G401.6 (cell line): ENCODE measurements around the gene GPRIN2.
"Not testable (repeated sequence)": the region's sequence is repeated elsewhere in the genome, so short reads cannot be mapped to it uniquely, and the experiment has no call there.

ENCODE experiments used
- FAIRE-seq: peaks from 2 replicates; lab custom pipeline; 2012; peaks lifted over from hg19 to GRCh38; lab: Jason Lieb, UNC

The GPRIN2 gene

DNA sequence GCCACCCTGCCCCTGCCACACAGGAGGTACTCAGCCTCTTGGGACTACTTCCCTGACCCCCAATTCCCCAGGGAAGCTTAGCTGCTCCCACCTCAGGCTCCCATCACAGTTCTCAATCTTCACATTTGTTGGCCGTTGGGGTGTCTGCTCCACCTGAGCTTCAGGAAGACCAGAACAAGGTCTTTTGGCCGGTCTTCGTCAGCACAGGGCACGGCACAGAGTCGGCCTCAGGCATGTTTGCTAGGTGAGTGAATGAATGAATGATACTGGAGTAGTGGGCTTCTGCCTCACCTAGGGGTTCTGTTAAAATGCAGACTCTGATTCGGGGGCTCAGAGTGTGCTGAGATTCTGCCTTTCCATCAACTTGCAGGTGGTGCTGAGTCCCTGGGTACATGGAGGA lies 20.3 kb downstream of the GPRIN2 start:
- no peak for FAIRE-seq

DNA sequence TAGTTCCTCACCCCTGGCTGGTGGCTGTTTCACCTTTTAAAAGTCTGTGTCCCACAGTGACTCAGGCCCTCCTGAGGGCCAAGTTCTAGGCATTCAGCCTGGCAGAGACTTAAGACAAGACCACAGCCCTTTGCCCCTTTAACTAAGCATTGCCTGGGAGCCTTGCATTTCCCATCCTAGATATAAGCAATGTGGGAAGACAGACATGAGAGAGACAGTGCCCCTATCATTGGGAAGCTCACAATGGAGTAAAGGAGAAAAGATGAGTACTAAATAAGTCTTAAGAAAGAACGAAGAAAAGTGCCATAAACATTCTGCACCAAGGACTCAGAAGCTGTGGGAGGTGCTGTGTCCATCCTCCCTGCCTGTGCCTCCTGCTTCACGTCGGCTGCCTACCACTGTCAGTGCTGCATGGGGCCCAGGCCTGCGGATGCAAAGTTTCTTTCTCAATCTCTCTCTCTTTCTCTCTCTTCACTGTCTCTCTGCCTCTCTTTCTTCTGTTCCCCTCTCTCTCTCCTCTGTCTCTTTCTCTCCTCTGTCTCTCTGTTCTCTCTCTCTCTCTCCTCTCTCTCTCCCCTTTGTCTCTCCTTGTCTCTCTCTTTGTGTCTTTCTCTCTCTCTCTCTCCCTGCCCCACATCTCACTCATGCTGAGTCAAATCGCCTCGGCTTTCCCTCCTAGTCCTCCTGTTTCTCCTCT lies 21.5 kb downstream of the GPRIN2 start:
- no peak for FAIRE-seq

DNA sequence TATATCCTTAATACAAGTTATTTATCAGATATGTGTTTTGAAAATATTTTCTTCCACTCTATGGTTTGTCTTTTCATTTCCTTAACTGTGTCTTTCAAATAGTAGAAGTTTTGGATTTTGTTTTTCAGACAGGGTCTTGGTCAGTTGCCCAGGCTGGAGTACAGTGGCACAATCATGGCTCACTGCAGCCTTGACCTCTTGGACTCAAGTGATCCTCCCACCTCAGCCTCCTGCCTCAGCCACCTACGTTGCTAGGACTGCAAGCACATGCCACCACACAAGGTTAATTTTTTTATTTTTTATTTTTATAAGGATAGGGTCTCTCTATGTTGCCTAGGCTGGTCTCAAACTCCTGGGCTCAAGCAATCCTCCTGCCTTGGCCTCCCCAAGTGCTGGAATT lies 24.2 kb downstream of the GPRIN2 start:
- not testable (repeated sequence) for FAIRE-seq

DNA sequence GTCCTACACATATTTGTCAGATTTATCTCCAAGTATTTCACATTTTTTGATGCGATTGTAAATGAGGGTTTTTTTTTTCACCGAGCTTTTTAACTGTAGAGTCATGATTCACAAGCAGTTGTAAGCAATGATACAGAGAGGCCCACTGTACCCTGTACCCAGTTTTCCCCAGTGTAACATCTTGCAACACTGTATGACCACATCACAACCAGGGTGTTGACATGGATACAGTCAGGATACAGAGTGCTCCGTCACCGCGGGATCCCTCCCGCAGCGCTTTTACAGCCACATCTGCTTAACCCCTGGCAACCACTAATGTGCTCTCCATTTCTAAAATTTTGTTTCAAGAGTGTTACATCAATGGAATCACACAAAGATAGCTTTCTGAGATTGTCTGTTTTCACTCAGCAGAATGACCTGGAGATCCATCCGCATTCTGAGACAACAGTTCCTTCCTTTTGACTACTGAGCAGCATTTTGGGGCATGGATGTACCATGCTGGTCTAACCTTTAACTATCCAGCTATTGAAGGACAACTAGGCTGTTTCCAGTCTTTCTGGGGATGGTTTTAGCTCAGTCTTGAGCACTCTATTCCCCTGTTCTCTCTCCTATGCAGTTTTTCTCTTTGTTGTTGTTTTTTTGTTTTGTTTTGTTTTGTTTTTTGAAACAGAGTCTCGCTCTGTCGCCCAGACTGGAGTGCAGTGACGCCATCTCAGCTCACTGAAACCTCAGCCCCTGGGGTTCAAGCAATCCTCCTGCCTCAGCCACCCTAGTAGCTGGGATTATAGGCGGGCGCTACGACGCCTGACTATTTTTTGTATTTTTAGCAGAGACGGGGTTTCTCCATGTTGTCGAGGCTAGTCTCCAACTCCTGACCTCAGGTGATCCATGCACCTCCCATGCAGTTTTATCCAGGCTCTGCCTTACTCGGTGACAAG lies 25.9 kb downstream of the GPRIN2 start:
- no peak for FAIRE-seq

DNA sequence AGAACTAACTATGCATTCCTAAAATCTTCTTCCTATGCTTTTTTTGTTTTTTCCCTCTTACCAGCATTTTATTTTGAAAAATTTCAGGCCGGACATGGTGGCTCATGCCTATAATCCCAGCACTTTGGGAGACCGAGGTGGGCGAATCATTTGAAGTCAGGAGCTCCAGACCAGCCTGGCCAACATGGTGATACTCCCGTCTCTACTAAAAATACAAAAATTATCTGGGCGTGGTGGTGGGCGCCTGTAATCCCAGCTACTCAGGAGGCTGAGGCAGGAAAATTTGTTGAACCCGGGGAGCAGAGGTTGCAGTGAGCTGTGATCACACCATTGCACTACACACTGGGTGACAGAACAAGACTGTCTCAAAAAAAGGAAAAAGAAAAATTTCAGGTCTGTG lies 26.7 kb downstream of the GPRIN2 start:
- not testable (repeated sequence) for FAIRE-seq

DNA sequence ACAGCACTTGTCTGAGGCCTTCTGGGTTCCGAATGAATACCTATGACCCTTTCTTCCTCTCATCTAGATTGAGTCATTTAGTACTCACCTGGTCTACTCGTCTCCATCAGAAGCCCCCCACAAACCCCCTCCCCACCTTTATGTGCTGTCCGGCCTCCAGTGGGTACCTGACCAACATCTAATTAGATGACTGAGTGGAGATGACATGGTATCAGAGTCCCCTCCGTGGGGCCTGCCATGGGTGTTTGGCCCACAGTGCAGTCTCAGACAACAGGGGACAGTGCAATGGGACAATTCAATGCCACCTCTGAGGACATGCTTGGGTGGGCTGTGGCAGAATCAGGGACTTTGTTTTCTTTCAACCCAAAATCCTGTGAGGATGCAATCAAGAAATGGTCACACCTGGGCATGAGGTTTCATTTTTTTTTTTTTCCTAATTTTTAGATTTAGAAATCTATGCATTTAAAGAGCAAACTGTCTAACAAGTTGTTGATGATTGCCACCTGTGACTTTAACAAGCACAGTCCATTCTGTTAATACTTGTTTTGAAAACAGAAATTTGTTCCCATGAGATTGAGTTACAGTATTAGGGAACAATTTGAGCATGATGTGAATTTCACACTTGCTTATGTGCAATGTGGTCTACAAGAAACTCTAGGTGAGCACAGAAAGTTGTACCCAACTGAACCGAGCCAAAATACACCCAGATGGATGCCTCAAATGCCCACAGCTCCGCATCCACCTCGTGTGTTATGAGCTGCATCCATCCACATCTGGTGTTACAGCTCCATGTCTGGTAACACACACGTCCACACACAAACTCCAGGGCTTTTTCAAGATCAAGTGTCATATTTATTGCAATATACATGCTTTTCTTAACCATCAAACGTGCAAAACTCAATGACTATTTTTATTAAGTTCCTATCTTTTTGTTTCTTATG lies 27.5 kb downstream of the GPRIN2 start:
- no peak for FAIRE-seq

DNA sequence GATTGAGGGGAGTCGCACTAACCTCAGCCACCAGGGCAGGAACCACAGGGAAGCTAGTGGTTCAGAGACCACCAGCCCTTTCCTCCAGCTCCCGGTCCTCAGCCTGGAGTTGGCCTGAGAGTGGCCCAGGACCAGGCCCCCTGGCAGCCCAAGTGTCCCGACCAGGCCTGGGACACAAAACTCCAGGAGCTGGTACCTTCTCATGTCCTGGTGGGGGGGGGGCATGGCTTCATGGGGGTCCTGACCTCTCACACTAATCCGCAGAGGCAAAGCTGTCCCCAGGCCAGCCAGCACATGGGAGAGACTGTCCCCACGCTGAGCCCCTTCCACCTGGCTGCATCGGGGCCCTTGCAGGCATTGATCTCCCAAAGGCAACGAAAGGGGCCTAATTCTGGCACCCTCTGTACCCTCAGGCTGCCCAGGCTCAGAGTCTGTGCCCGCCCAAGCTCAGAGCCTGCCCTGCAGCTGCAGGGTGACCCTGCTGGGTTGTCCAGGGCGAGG lies 28.2 kb downstream of the GPRIN2 start:
- FAIRE-seq, result no peak

DNA sequence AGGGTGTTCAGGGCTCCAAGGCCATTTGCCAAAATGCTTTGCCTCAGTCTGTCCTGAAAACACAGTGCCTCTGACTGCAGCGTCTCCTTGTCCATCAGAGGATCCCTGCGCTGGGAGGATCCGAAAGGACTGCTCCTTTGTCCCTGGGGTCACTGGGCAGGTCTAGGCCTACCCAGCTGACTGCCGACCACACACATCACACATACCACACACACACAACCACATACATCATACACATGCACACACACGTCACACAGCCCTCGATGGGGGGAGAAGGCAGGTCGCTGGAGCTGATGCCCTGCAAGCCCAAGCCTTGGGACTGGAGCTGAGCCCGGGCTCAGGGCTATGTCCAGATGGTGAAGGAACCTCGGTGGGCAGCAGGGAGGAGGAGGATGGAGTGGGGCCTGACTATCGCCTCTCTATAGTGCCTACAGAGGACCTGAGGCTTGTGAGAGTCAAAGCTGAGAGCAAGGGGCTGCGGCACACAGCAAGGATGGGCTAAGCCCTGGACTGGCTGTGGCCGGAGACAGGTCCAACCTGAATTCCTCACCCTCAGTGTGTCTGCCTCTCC lies 29.1 kb downstream of the GPRIN2 start:
- FAIRE-seq, result no peak

DNA sequence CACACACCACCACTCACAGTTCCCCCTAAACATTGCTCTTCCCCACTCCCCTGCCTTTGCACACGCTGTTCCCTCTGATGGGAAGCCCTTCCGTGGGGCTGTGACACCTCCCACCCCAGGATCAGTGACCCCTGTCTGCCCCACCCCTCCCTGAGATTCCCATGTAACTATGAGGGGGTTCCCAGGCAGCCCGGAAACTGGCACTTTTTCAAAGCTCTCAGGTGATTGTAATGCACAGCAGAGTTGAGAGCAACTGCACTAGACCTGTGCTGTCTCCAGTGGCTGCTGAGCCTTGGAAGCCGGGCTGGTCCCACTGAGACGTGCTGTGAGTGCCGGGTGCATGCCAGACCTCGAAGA lies 29.8 kb downstream of the GPRIN2 start:
- FAIRE-seq, result no peak

DNA sequence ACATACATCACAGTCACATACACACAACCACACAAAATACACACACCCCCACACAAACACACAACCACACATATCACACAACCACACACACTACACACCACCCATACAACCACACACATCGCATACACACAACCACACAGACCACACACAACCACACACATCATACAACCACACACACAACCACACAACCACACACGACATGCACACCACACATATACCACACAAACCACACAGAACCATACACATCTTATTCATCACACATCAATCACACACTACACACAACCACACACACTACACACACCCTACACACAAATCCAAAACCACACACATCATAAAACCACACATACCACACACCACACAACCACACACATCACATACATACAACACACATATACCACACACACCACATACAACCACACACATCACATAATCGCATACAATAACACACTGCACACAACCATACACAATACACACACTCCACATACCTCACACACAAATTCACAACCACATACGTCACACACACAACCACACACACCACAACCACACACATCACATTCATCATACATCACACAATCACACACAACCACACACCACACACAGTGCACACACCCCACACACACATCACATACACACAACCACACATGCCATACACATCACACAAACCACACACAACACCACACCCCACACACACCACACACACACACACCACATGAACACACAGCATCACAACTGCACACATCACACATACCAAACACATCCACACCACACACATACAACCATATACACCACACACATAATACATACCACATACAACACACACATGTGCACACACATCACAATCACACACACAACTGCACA lies 30.4 kb downstream of the GPRIN2 start:
- FAIRE-seq, result no peak

DNA sequence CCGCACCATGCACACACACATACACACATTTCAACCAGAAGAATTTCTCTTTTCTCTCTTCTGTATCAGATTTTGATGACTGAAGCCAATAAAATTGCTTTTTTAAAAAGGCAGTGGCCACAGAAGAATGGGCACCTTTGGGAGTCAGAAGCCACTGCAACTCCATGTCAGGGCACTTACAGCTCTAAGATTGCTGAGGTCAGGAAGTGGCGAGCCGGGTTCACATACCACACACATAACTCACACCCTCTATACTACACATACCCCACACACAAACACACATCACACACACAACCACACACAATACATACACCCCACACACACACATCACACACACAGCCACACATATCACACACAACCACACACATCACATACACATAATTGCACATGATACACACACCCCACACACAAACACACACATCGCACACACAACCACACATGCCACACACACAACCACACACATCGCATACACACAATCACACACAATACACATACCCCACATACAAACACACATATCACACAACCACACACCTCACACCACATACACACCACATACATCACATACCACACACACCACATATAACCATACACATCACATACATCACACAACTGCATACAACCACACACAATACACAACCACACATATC lies 31.2 kb downstream of the GPRIN2 start:
- FAIRE-seq, result no peak

DNA sequence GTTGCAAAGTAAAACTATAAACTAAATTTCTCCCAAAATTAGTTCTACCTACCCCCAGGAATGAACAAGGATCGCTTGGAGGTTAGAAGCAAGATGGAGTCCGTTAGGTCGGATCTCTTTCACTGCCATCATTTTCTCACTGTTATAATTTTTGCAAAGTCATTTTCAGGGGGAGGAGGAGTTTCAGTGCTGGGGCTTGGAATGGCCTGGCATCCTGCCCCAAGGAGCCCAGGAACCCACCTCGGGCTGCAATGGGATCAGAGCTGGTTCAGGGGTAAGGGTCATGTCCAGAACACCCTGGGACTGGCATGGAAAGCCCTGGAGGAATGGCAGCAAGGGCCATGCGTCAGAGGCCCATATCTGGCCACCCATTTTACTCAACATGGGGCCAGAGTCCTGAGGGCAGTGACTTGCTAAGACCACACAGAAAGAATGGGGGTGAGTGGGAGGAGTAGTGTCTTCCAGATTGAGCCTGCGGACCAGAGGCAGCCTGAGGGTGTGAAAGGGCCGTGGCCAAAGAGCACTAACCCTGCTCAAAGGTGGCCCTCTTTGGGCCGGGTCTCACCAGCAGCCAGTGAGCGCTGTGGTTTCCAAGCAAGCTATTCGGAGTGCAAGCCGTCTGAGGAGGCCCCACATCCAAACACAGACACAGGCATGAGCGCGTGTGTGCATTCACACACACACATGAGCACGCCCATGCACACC lies 31.8 kb downstream of the GPRIN2 start:
- no peak for FAIRE-seq

DNA sequence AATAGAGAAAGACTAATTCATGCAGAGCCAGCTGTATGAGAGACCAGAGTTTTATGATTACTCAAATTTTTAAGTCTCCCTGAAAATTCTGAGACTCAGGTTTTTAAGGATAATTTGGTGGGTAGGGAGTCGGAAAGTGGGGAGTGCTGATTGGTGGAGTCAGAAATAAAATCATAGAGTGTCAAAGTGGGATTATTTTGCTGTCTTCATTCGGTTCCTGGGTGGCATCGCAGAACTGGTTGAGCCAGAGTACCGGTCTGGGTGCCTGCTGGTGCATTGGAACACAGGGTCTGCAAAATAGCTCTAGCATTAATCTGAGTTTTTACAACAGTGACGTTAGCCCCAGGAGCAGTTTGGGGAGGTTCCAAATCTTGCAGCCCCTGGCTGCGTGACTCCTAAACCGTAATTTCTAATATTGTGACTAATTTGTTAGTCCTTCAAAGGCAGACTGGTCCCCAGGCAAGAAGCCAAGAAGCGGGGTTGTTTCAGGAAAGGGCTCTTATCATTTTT lies 32.4 kb downstream of the GPRIN2 start:
- no peak for FAIRE-seq

DNA sequence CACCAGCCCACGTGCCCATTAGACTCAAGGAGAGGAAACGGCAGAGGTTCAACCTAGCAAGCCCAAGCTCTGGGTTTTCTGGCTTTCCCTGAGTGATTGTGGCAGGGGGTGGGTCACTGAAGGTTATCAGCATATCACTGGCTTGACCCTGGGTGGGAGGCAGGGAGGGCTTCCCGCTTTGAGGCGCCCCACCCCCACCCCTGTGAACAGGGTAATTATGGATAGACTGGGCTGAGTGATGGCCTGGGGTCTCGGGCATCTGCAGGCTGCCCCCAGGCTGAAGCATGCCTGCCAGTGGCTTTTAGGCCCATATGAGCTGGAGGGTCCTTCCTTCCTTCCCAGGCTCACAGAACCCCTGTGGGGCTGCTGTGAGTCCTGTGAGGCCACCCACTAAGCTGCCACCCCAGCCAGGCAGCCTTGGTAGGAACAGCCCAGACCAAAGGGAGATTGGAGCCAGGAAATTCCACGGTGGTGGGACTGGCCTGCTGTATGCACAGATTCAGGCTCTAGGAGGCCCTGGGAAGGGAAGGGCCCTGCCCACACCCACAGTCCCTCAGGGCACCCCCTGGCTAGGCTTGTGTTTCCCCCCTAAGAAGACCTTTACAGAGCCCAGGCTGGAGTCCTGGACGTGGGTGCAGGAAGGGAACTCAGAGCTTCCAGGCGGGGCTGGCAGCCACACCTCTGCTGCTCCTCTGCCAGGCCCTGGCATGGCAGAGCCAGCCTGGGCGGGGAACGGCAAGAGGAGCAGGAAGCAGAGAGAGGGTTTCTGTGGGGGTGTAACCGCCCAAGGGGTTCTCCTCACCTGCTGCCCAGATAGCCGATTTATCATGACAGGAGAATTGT lies 33.1 kb downstream of the GPRIN2 start:
- no peak for FAIRE-seq

DNA sequence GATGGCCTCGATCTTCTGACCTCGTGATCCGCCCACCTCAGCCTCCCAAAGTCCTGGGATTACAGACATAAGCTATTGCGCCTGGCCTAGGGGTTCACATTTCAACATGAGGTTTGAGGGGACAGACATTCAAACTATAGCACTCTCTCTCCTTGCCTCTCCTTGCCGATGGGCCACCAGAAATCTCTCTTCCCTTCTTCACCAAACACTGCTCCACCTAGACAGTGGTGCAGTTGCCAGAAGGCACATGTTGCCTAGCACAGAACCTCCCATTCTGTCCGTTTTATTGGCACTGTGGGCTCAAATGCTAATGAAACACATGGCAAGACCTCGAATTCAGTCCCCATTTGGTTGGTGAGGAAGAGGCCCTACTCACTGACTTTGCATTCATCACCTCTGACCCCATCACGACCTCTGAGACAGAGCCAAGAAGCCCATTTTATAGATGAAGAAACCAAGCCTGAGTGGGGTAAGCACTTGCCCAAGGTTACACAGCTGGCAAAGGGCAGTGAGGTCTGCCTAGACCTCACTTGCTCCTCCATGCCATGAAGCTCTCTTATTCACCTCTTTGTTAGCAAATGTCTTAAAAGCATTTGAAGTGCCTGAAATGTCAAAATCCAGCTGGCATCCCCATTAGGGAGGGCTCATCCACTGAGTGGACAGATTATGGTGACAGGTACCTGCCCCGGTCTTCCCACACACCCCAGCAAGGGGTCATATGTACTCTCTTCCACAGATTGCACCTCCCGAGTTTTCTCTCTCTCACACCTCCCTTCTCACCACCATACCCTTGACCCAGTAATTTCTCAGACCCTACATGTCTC lies 34.0 kb downstream of the GPRIN2 start:
- no peak for FAIRE-seq

DNA sequence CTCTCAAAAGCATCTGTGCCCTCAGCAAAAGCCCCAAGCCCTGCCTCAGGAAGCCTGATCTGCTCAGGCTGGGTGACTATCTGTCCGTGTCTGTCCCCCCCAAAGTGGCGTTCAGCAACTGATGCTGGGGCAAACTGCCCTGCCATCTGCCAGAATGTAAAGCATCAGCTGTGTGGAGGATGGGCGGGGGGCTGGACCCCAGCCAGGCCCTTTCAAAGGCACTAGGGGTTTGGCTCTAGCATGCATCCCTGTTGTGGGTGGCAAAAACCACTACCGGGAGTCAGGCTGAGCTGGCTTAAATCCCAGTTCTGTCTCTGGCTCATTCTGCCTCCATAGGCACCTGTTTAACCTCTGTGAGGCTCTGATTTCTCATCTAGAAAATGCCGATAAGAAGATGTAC lies 35.5 kb downstream of the GPRIN2 start:
- no peak for FAIRE-seq

DNA sequence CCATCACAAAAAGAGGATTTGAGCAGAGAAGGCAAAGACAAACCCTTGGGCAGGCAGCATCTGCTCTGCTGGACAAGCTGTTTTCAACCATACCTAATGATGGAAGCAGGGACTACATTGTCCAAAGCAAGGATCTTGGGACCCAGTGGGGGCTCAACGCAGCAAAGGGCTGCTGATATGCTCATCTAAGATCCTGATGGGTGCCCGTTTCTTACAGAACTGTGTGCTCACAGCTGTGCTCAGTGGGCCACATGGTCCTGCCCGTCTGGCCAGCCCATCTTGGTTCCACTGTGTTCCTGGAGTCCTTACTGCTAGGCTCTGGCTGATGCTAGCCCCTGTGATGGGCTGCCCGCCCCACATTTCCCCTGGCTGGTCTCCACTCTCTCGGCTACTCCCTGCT lies 36.1 kb downstream of the GPRIN2 start:
- FAIRE-seq, result no peak
